Measurements from ENCODE around the gene NUBP2. TPM values are rescaled to one million over a fixed set of nuclear protein-coding genes. Genes with fewer than 3 reads are reported as not detected.

NUBP2 gene
- total RNA-seq, 1 donor from 2014 or later: 111 TPM

GRCh38 chr16:1759511-1759910 is 23.2 kb upstream of the NUBP2 start:
- no peak for DNase-seq (ENCODE audit: low read depth)
- TF ChIP-seq CTCF (conservative IDR thresholded peaks at IDR 0.05; ENCODE audit: low read depth, low read length): no peak

GRCh38 chr16:1760911-1761310 is 21.8 kb upstream of the NUBP2 start:
- no peak overlapping the region for H3K4me3 ChIP-seq (ENCODE audit: low read depth, low read length)
- DNase-seq (ENCODE audit: low read depth): no peak
- no peak for TF ChIP-seq CTCF (conservative IDR thresholded peaks at IDR 0.05; ENCODE audit: low read depth, low read length)

More at GRCh38 chr16:1759511-1759910, 23.2 kb upstream of the NUBP2 start:
- no peak overlapping the region for H3K4me3 ChIP-seq (ENCODE audit: low read depth, low read length)

GRCh38 chr16:1761751-1762150 is 21.0 kb upstream of the NUBP2 start:
- no peak overlapping the region for H3K4me3 ChIP-seq (ENCODE audit: low read depth, low read length)
- TF ChIP-seq CTCF (conservative IDR thresholded peaks at IDR 0.05; ENCODE audit: low read depth, low read length): no peak
- DNase-seq (ENCODE audit: low read depth): no peak

- no peak for TF ChIP-seq CTCF (conservative IDR thresholded peaks at IDR 0.05; ENCODE audit: low read depth, low read length)
These were observed 20.4 kb upstream of the NUBP2 start for GRCh38 chr16:1762196-1762878.

GRCh38 chr16:1762879-1763520 is 19.8 kb upstream of the NUBP2 start:
- TF ChIP-seq CTCF (conservative IDR thresholded peaks at IDR 0.05; ENCODE audit: low read depth, low read length): no peak

More at GRCh38 chr16:1762196-1762878, 20.4 kb upstream of the NUBP2 start:
- no peak for DNase-seq (ENCODE audit: low read depth)
- H3K4me3 ChIP-seq (ENCODE audit: low read depth, low read length): no peak overlapping the region

GRCh38 chr16:1763521-1764511 is 18.9 kb upstream of the NUBP2 start:
- peak; percentile 35 for TF ChIP-seq CTCF (conservative IDR thresholded peaks at IDR 0.05; ENCODE audit: low read depth, low read length)
- no peak for DNase-seq (ENCODE audit: low read depth)
- no peak overlapping the region for H3K4me3 ChIP-seq (ENCODE audit: low read depth, low read length)

More at GRCh38 chr16:1762879-1763520, 19.8 kb upstream of the NUBP2 start:
- H3K4me3 ChIP-seq (ENCODE audit: low read depth, low read length): no peak overlapping the region
- no peak for DNase-seq (ENCODE audit: low read depth)
